ENCODE results near the gene PLCB4. TPM values are rescaled to one million over a fixed set of nuclear protein-coding genes. Genes with fewer than 3 reads are reported as not detected.

The PLCB4 gene
- total RNA-seq, 2 experiments from 2014 or later = 0.06 TPM; not detected in 1

- CTCF ChIA-PET = no interaction called here
These were observed 446.3 kb downstream of the PLCB4 start for GRCh38 chr20:9515214-9515585.

DNA sequence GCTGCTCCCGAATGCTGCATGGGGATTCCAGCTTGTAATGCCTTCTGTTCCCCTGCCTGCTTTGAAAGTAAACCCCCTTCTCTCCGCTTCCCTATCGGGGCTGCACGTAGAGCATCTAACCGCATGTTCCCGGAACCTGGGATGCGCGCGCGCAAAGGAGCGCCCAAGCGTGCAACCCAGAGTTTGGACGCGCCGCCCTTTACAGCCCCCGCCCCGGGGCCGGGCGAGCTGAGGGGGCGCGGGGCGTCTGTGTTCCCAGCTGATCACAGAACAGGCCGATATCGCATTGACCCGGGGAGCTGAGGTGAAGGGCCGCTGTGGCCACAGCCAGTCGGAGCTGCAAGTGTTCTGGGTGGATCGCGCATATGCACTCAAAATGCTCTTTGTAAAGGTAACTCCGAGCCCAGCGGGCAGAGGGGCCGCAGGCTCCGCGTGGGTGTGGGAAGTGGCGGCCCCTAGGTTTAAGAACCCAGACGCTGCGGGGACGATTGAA, 446.9 kb downstream of the PLCB4 start:
- peaks cover 0 to 22% of the 10 kb centered on the region in 2 experiments for H3K9me3 ChIP-seq (ENCODE audit: control insufficient read depth in 1 of 2, insufficient read depth in 1 of 2, low read length in 2 of 2)
- Mint-ChIP-seq H3K9me3 (no peaks in the 10 kb centered on the region), H3K36me3 (ENCODE audit: low read depth) (no peaks in the 10 kb centered on the region), H3K27me3 (peaks cover 79% of the 10 kb centered on the region), H3K27ac (no peak overlapping the region), H3K4me3 (no peak overlapping the region), H3K4me1 (ENCODE audit: low read depth) (no peaks in the 10 kb centered on the region)
- H3K4me3 ChIP-seq (ENCODE audit: low read length) = no peak overlapping the region
- no peak for ATAC-seq (ENCODE audit: poor library complexity)
- H3K27ac ChIP-seq (ENCODE audit: low read depth in 1 of 2, low read length in 2 of 2) = no peak overlapping the region
- CTCF ChIA-PET = no interaction called here
- POLR2A ChIA-PET = no interaction called here
- peaks cover 35 to 55% of the 10 kb centered on the region in 2 experiments for H3K27me3 ChIP-seq (ENCODE audit: control insufficient read depth in 1 of 2, insufficient read depth in 2 of 2, low read length in 2 of 2)
- no peaks in the 10 kb centered on the region for H3K36me3 ChIP-seq (ENCODE audit: insufficient read depth, low read length)
- peak in 1 of 14 experiments; percentile 26 for DNase-seq
- TF ChIP-seq CTCF (IDR thresholded peaks at IDR 0.05) = no peak
- no peaks in the 10 kb centered on the region for H3K4me1 ChIP-seq (ENCODE audit: insufficient read depth, low read length)
- intact Hi-C loops (cut with DNase I, micrococcal nuclease) = no loop called here

More at GRCh38 chr20:9515214-9515585, 446.3 kb downstream of the PLCB4 start:
- Mint-ChIP-seq H3K36me3 (ENCODE audit: low read depth) (no peaks in the 10 kb centered on the region), H3K4me3 (no peak overlapping the region), H3K9me3 (no peaks in the 10 kb centered on the region), H3K4me1 (ENCODE audit: low read depth) (no peaks in the 10 kb centered on the region), H3K27ac (no peak overlapping the region), H3K27me3 (peaks cover 82% of the 10 kb centered on the region)
- Histone ChIP-seq H3K4me3 (ENCODE audit: low read length) (no peak overlapping the region), H3K27ac (ENCODE audit: low read depth in 1 of 2, low read length in 2 of 2) (no peak overlapping the region), H3K4me1 (ENCODE audit: insufficient read depth, low read length) (no peaks in the 10 kb centered on the region), H3K27me3 (ENCODE audit: control insufficient read depth in 1 of 2, insufficient read depth in 2 of 2, low read length in 2 of 2) (peaks cover 35 to 58% of the 10 kb centered on the region in 2 experiments), H3K9me3 (ENCODE audit: control insufficient read depth in 1 of 2, insufficient read depth in 1 of 2, low read length in 2 of 2) (peaks cover 0 to 22% of the 10 kb centered on the region in 2 experiments), H3K36me3 (ENCODE audit: insufficient read depth, low read length) (no peaks in the 10 kb centered on the region)
- POLR2A ChIA-PET = no interaction called here
- ATAC-seq (ENCODE audit: poor library complexity) (no peak), DNase-seq (no peak)
- intact Hi-C loops (cut with DNase I, micrococcal nuclease) = no loop called here
- no peak for TF ChIP-seq CTCF (IDR thresholded peaks at IDR 0.05)

GRCh38 chr20:9516234-9516871, 447.5 kb downstream of the PLCB4 start:
- Mint-ChIP-seq H3K9me3 (no peaks in the 10 kb centered on the region), H3K27ac (no peak overlapping the region), H3K4me3 (no peak overlapping the region), H3K27me3 (peaks cover 78% of the 10 kb centered on the region), H3K36me3 (ENCODE audit: low read depth) (no peaks in the 10 kb centered on the region), H3K4me1 (ENCODE audit: low read depth) (no peaks in the 10 kb centered on the region)
- no peak for TF ChIP-seq CTCF (IDR thresholded peaks at IDR 0.05)
- no peak overlapping the region for H3K4me3 ChIP-seq (ENCODE audit: low read length)
- ChIA-PET POLR2A (no interaction called here), CTCF (no interaction called here)
- no peak overlapping the region for H3K27ac ChIP-seq (ENCODE audit: low read depth in 1 of 2, low read length in 2 of 2)
- no peaks in the 10 kb centered on the region for H3K4me1 ChIP-seq (ENCODE audit: insufficient read depth, low read length)
- ATAC-seq (ENCODE audit: poor library complexity) (no peak), DNase-seq (no peak)
- peaks cover 35 to 51% of the 10 kb centered on the region in 2 experiments for H3K27me3 ChIP-seq (ENCODE audit: control insufficient read depth in 1 of 2, insufficient read depth in 2 of 2, low read length in 2 of 2)
- H3K9me3 ChIP-seq (ENCODE audit: control insufficient read depth in 1 of 2, insufficient read depth in 1 of 2, low read length in 2 of 2) = peaks cover 0 to 22% of the 10 kb centered on the region in 2 experiments
- intact Hi-C loops (cut with DNase I, micrococcal nuclease) = no loop called here
- no peaks in the 10 kb centered on the region for H3K36me3 ChIP-seq (ENCODE audit: insufficient read depth, low read length)

All from CD4-positive, alpha-beta T cell (primary cell).